NB4 (cell line): ENCODE data around the gene PHC3.

ENCODE experiments used
- DNase-seq: peaks from one replicate; pipeline ENCODE4 v3.0.0; 2010; ENCODE audit warnings: low read depth
- H3K4me3 ChIP-seq: one replicate; pipeline ENCODE4 v1.5.1; 2011; ENCODE audit warnings: mild to moderate bottlenecking, low read depth, low read length, moderate library complexity
- CTCF ChIP-seq: IDR thresholded peaks from one replicate; pipeline ENCODE4 v1.5.1; 2012; ENCODE audit warnings: low read depth, low read length
- MYC ChIP-seq: IDR thresholded peaks from 2 replicates; pipeline ENCODE4 v1.6.1; 2011; ENCODE audit warnings: low read depth, low read length
- POLR2A ChIP-seq: IDR thresholded peaks from 2 replicates; pipeline ENCODE4 v1.6.1; 2011; ENCODE audit warnings: mild to moderate bottlenecking; ENCODE audit not compliant: insufficient read length; ENCODE audit errors: extremely low read depth
- TF ChIP-seq, protein P1 (sequence below): IDR thresholded peaks from 2 replicates; pipeline ENCODE4 v1.6.1; 2011; ENCODE audit warnings: low read depth, low read length

PHC3 gene

DNA sequence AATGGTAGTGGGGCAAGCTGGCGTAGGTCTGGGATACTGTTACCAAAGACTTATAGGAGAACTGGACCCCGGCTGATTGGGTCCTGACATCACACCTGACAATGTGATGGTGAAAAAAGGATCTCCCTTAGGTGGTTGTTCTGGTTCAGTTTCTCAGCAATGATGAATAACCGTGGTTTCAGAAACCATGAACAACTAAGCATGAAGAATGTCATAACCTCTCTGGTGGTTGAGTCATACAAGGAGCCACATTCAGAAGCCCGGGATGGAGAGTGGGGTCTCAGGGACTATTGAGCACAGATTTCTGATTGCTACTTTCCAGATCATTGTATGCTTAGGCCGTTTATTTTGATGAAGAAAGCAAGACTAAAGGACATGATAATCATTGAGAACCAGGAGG, 126.3 kb downstream of the PHC3 start:
- H3K4me3 ChIP-seq: no peak overlapping the region
- TF ChIP-seq, protein P1, sequence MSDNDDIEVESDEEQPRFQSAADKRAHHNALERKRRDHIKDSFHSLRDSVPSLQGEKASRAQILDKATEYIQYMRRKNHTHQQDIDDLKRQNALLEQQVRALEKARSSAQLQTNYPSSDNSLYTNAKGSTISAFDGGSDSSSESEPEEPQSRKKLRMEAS: no peak
- TF ChIP-seq MYC (no peak), CTCF (no peak), POLR2A (no peak)
- DNase-seq: peak; percentile 38

DNA sequence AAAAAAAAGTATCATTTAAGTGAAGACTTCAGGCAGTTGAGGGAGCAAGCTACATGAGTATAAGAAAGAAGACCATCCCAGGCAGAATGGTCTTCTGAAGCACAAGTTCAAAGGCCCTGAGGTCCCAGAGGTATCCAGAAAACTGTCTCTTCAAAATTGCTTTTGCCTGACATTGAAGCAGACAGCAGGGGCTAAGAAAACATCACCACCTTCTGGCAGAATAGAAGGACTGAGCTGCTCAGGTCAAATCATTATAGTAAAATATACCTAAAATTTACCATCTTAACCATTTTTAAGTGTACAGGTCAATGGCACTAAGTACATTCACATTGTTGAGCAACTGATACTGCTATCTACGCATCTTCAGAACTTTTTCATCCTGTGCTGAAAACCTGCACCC, 127.3 kb downstream of the PHC3 start:
- H3K4me3 ChIP-seq: no peak overlapping the region
- peak; percentile 39 for DNase-seq
- TF ChIP-seq CTCF: peak; percentile 29
- no peak for TF ChIP-seq MYC

DNA sequence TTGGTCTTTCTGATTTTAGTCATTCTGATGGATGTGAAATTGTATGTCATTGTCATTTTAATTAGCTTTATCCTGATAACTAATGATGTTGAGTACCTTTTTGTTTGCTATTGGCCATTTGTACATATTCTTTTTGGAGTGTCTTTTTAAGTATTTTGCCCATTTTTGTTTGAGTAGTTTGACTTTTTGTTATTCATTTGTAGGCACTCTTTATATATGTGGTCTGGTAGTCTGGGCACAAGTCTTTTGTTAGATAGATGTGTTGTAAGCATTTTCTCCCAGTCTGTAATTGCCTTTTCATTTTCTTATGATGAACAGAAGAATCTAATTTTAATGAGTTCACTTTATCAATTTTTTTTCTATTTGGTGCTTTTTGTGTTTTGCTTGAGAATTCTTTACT, 129.1 kb downstream of the PHC3 start:
- TF ChIP-seq POLR2A (no peak), MYC (no peak), CTCF (no peak)
- TF ChIP-seq, protein P1: no peak
- no peak overlapping the region for H3K4me3 ChIP-seq
- no peak for DNase-seq

- no peak overlapping the region for H3K4me3 ChIP-seq
- TF ChIP-seq, protein P1: no peak
- TF ChIP-seq CTCF: no peak
- TF ChIP-seq MYC: no peak
- no peak for TF ChIP-seq POLR2A
- no peak for DNase-seq
Observed at GRCh38 chr3:170050753-170051152, 130.8 kb downstream of the PHC3 start.

- H3K4me3 ChIP-seq: no peak overlapping the region
- TF ChIP-seq, protein P1: no peak
- TF ChIP-seq MYC: no peak
- no peak for TF ChIP-seq POLR2A
- no peak for TF ChIP-seq CTCF
- DNase-seq: no peak
Observed at GRCh38 chr3:170049146-170050000, 132.2 kb downstream of the PHC3 start.

DNA sequence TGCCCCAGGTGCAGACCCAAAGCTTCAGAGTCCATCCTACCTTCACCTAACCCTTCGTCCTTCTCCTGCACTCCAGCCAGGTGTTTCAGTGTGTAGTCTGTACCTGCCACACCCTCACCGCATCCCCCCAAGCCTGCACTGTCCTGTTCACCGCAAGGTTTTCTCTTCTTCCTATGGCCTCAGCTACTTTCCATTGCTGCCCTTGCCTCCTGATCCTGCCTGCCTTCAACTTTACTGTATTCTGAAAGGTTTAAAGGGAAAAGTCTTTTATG, 134.5 kb downstream of the PHC3 start:
- TF ChIP-seq POLR2A (no peak), CTCF (no peak), MYC (no peak)
- TF ChIP-seq, protein P1: no peak
- H3K4me3 ChIP-seq: no peak overlapping the region
- no peak for DNase-seq
